ENCODE measurements around the gene ADAMTSL3.
A peak's percentile ranks its signal among the peaks of the same experiment; 100 is the strongest.
"Not testable (repeated sequence)": the region's sequence is repeated elsewhere in the genome, so short reads cannot be mapped to it uniquely, and the experiment has no call there.

Gene ADAMTSL3

DNA sequence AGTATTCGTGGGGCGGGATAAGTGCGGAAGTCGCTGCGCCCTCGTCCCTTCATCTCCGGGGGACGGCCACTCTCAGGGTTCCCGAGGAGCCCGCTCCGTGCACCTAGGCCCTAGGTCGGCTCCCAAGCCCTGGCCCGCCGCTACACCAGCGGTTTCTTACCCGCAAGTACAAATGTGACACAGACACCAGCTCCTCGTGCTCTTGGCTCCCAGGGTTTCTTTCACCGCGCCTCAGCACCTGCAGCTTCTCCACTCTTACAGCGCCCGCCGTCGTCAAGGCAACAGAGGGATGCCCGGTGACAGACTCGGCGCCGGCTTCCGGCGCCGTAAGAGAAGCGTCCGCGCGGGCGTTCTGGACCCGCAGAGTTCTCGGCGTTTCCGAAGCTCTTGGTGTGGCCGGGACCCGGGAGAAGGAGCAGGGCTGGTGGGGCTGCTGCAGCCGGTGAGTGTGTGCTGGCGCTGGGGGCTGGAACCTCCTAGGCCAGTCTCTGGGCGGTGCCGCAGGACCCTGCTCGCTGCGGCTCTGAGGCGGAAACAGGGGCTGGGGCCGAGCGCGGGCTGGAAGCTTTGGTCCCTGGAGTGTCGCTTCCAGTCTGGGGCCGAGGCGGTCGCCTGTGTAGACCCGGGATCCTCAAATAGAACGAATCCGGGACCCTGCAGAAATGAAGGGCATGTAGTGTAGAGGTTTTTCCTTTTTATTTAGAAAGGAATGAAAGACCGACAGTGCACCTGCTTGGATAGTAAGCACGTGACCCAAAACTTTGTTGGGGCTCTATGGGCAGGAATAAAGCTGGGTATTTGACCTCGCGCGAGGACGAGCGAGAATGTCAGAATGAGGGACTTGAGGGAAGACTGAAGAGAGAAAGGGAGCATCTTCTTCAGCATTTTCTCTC, 426.2 kb downstream of the ADAMTSL3 start:
- ATAC-seq (ENCODE audit: low read depth) (peak; percentile 54), DNase-seq (ENCODE audit: low spot score) (peak; percentile 70)
- no peaks in the 10 kb centered on the region for H3K27me3 ChIP-seq (ENCODE audit: insufficient read depth, poor library complexity, severe bottlenecking)
- no peak overlapping the region for H3K27ac ChIP-seq (ENCODE audit: poor library complexity, severe bottlenecking)
- H3K36me3 ChIP-seq (ENCODE audit: low read depth): no peaks in the 10 kb centered on the region
- peaks cover 27% of the 10 kb centered on the region for H3K4me1 ChIP-seq (ENCODE audit: insufficient read depth, poor library complexity, severe bottlenecking)
- no peak for TF ChIP-seq CTCF (IDR thresholded peaks at IDR 0.05; ENCODE audit: poor library complexity, severe bottlenecking)
- peak overlapping the region; percentile 21 for H3K4me3 ChIP-seq (ENCODE audit: severe bottlenecking)
- H3K9me3 ChIP-seq (ENCODE audit: severe bottlenecking): peaks cover 2% of the 10 kb centered on the region

GRCh38 chr15:84080778-84081084, 426.8 kb downstream of the ADAMTSL3 start:
- not testable (repeated sequence) for H3K36me3 ChIP-seq (ENCODE audit: low read depth); H3K27me3 ChIP-seq (ENCODE audit: insufficient read depth, poor library complexity, severe bottlenecking); H3K9me3 ChIP-seq (ENCODE audit: severe bottlenecking); H3K4me3 ChIP-seq (ENCODE audit: severe bottlenecking)
- DNase-seq (ENCODE audit: low spot score) (peak; percentile 71), ATAC-seq (ENCODE audit: low read depth) (peak; percentile 78)
- H3K27ac ChIP-seq (ENCODE audit: poor library complexity, severe bottlenecking): peak overlapping the region; percentile 17
- H3K4me1 ChIP-seq (ENCODE audit: insufficient read depth, poor library complexity, severe bottlenecking): peaks cover 27% of the 10 kb centered on the region

DNA sequence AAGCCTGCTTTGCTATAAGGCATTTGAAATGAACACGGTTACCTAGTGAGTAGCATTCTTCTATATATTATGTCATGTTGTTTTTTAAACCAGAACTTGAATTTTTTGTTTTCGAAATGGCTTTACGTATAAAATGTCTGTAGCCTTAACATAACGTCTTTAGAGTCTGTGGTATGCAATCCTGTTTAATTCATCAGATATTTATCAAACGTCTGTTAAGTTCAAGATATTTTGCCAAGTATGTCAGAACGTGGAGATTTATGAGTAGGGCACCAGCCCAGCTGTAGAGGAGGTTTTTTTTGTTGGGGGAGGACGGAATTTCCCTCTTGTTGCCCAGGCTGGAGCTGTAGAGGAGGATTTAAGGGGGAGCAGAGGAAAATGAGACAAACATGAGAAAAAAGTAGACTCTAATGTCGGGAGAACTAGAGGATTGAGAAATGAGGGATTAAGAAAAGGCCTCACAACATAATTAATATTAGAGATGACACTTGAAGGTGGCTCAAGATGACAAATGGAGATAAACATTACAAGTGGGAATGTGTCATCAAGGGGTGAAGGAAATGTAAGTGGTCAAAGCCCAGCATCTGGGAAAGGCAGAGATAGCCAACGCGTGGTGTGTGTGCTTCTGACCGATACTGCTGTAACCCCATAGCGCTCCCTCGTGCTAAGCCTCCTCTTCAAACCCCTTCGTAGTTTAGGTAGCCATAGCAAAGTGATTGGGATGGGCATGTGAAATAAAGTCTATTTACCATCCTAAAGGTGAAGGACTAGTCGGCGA, 427.7 kb downstream of the ADAMTSL3 start:
- TF ChIP-seq CTCF (IDR thresholded peaks at IDR 0.05; ENCODE audit: poor library complexity, severe bottlenecking): no peak

GRCh38 chr15:84082739-84083138, 428.8 kb downstream of the ADAMTSL3 start:
- DNase-seq (ENCODE audit: low spot score) (no peak), ATAC-seq (ENCODE audit: low read depth) (peak; percentile 65; the same call in 2 of the 3 replicates)
- Histone ChIP-seq H3K27ac (ENCODE audit: poor library complexity, severe bottlenecking) (no peak overlapping the region), H3K4me1 (ENCODE audit: insufficient read depth, poor library complexity, severe bottlenecking) (peaks cover 27% of the 10 kb centered on the region), H3K27me3 (ENCODE audit: insufficient read depth, poor library complexity, severe bottlenecking) (no peaks in the 10 kb centered on the region), H3K36me3 (ENCODE audit: low read depth) (no peaks in the 10 kb centered on the region), H3K4me3 (ENCODE audit: severe bottlenecking) (no peak overlapping the region), H3K9me3 (ENCODE audit: severe bottlenecking) (peaks cover 2% of the 10 kb centered on the region)
- no peak for TF ChIP-seq CTCF (IDR thresholded peaks at IDR 0.05; ENCODE audit: poor library complexity, severe bottlenecking)

More for the DNA sequence above, 427.7 kb downstream of the ADAMTSL3 start:
- Histone ChIP-seq H3K27me3 (ENCODE audit: insufficient read depth, poor library complexity, severe bottlenecking) (no peaks in the 10 kb centered on the region), H3K9me3 (ENCODE audit: severe bottlenecking) (peaks cover 2% of the 10 kb centered on the region), H3K4me1 (ENCODE audit: insufficient read depth, poor library complexity, severe bottlenecking) (peaks cover 27% of the 10 kb centered on the region), H3K27ac (ENCODE audit: poor library complexity, severe bottlenecking) (peak overlapping the region; percentile 17), H3K36me3 (ENCODE audit: low read depth) (no peaks in the 10 kb centered on the region), H3K4me3 (ENCODE audit: severe bottlenecking) (no peak overlapping the region)
- DNase-seq (ENCODE audit: low spot score): no peak
- no peak for ATAC-seq (ENCODE audit: low read depth)

GRCh38 chr15:84086071-84086470, 432.1 kb downstream of the ADAMTSL3 start:
- H3K9me3 ChIP-seq (ENCODE audit: severe bottlenecking); H3K27ac ChIP-seq (ENCODE audit: poor library complexity, severe bottlenecking); H3K36me3 ChIP-seq (ENCODE audit: low read depth); ATAC-seq (ENCODE audit: low read depth); DNase-seq (ENCODE audit: low spot score); H3K4me3 ChIP-seq (ENCODE audit: severe bottlenecking); H3K27me3 ChIP-seq (ENCODE audit: insufficient read depth, poor library complexity, severe bottlenecking): not testable (repeated sequence)
- peaks cover 23% of the 10 kb centered on the region for H3K4me1 ChIP-seq (ENCODE audit: insufficient read depth, poor library complexity, severe bottlenecking)
